ENCODE results near the gene SLC49A3. TPM values are rescaled to one million over a fixed set of nuclear protein-coding genes. Genes with fewer than 3 reads are reported as not detected.

SLC49A3 gene
- total and polyA plus RNA-seq, 2 of the 13 experiments (the other 11 are each of a cell fraction or from before 2014, with no cell fraction given), result 0.07 to 0.17 TPM

- TF ChIP-seq NFE2L2 (IDR thresholded peaks at IDR 0.05; ENCODE audit: low read length) (no peak), ZNF143 (CRISPR knock-in tag; IDR thresholded peaks at IDR 0.05) (no peak), FOXO1 (CRISPR knock-in tag; IDR thresholded peaks at IDR 0.05) (no peak), ZNF737 (CRISPR knock-in tag; IDR thresholded peaks at IDR 0.05; ENCODE audit: borderline replicate concordance) (no peak), GATA4 (IDR thresholded peaks at IDR 0.05; ENCODE audit: borderline replicate concordance, low read depth) (no peak), THAP7 (CRISPR knock-in tag; IDR thresholded peaks at IDR 0.05) (no peak), PATZ1 (CRISPR knock-in tag; IDR thresholded peaks at IDR 0.05) (0 out of 2 replicates have a peak, but pooled peaks have one; percentile 21)
- TF ChIP-seq, protein P1, sequence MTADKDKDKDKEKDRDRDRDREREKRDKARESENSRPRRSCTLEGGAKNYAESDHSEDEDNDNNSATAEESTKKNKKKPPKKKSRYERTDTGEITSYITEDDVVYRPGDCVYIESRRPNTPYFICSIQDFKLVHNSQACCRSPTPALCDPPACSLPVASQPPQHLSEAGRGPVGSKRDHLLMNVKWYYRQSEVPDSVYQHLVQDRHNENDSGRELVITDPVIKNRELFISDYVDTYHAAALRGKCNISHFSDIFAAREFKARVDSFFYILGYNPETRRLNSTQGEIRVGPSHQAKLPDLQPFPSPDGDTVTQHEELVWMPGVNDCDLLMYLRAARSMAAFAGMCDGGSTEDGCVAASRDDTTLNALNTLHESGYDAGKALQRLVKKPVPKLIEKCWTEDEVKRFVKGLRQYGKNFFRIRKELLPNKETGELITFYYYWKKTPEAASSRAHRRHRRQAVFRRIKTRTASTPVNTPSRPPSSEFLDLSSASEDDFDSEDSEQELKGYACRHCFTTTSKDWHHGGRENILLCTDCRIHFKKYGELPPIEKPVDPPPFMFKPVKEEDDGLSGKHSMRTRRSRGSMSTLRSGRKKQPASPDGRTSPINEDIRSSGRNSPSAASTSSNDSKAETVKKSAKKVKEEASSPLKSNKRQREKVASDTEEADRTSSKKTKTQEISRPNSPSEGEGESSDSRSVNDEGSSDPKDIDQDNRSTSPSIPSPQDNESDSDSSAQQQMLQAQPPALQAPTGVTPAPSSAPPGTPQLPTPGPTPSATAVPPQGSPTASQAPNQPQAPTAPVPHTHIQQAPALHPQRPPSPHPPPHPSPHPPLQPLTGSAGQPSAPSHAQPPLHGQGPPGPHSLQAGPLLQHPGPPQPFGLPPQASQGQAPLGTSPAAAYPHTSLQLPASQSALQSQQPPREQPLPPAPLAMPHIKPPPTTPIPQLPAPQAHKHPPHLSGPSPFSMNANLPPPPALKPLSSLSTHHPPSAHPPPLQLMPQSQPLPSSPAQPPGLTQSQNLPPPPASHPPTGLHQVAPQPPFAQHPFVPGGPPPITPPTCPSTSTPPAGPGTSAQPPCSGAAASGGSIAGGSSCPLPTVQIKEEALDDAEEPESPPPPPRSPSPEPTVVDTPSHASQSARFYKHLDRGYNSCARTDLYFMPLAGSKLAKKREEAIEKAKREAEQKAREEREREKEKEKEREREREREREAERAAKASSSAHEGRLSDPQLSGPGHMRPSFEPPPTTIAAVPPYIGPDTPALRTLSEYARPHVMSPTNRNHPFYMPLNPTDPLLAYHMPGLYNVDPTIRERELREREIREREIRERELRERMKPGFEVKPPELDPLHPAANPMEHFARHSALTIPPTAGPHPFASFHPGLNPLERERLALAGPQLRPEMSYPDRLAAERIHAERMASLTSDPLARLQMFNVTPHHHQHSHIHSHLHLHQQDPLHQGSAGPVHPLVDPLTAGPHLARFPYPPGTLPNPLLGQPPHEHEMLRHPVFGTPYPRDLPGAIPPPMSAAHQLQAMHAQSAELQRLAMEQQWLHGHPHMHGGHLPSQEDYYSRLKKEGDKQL (CRISPR knock-in tag; IDR thresholded peaks at IDR 0.05; ENCODE audit: low read depth), result no peak
Observed at GRCh38 chr4:704198-704891, 15.4 kb upstream of the SLC49A3 start (continued).
